HL-60/S4 treated with phorbol 12-myristate 13-acetate at 8.2 ng/mL for 4 days and 3 days (cell line): ENCODE results near the gene ENOSF1.

Experiments used
- in situ Hi-C: fragments of 300-500 bp; cut with MboI; formaldehyde crosslinking; loops from 2 replicates; pipeline ENCODE4 v1.15.0; 2022; ENCODE audit warnings: low sequenced_read_pairs

ENOSF1 gene

DNA sequence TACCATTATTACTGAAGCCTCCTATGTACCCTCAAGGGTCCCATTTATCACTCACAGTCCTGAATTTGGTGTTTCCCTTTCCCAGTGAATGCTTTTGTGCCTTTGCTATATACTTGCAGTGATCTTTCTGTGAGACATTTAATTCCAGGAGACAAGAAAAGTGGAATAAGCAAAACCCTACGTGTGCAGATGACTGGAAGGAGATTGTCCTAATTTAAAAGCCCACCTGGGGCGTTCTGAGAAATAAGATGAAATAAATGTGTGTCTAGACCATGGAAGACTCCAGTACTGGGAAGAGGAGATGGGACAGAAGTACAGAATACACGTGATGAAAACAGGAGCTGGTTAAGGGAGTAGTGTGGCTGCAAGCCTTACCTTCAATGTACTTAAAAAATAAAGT lies 35.7 kb downstream of the ENOSF1 start:
- in situ Hi-C loops = loop anchor here (25.0 kb wide), 1 partner anchor 89 kb away; the partner anchor contains the start of genes CETN1 and CLUL1

DNA sequence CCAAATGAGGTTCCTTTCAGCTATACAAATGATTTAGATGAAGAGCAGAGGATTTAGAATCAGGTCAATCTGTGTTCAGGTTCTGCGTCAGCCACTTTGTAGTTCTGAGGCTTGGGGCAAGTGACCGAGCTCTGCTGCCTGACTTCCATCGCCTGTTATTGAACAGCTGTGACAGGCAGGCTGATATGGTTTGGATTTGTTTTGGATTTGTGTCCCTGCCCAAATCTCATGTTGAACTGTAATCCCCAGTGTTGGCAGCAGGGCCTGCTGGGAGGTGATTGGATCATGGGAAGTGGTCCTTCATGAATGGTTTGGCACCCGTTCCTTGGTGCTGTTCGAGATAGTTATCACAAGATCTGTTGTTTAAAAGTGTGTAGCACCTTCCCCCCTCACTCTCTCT lies 36.4 kb downstream of the ENOSF1 start:
- in situ Hi-C loops = loop anchor here (25.0 kb wide), 1 partner anchor 89 kb away; the partner anchor contains the start of genes CETN1 and CLUL1

DNA sequence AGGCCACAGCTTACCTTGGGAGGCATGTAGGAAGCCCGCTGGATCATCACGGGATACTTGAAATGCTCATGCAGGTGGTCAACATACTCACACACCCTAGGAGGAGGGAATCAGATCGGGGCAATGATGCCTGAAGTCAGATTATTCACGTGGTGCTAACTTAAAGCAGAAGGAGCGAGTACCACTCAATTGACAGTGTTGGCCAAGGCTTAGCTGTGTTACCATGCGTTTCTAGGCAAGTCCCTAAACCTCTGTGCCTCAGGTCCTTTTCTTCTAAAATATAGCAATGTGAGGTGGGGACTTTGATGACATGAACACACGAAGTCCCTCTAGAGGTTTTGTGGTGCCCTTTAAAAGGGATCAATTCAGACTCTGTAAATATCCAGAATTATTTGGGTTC lies 37.1 kb downstream of the ENOSF1 start:
- in situ Hi-C loops = loop anchor here (25.0 kb wide), 1 partner anchor 88 kb away; the partner anchor contains the start of genes CETN1 and CLUL1

DNA sequence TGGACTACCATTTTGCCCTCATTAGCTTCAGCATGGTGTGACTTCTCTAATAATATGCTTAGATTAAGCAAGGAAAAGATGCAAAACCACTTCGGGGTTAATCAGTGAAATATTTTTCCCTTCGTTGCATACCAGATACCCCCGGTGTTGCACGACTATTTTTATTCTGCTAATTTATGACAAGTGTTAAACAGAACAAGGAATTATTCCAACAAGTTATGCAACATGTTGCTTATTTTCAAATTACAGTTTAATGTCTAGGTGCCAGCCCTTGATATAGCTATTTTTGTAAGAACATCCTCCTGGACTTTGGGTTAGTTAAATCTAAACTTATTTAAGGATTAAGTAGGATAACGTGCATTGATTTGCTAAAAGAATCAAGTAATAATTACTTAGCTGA lies 38.7 kb downstream of the ENOSF1 start:
- in situ Hi-C loops = no loop called here

DNA sequence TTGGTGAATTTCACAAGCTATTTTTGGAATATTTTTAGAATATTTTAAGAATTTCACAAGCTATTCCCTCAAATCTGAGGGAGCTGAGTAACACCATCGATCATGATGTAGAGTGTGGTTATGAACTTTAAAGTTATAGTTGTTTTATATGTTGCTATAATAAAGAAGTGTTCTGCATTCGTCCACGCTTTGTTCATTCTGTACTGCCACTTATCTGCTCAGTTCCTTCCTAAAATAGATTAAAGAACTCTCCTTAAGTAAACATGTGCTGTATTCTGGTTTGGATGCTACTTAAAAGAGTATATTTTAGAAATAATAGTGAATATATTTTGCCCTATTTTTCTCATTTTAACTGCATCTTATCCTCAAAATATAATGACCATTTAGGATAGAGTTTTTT lies 39.1 kb downstream of the ENOSF1 start:
- in situ Hi-C loops = no loop called here

DNA sequence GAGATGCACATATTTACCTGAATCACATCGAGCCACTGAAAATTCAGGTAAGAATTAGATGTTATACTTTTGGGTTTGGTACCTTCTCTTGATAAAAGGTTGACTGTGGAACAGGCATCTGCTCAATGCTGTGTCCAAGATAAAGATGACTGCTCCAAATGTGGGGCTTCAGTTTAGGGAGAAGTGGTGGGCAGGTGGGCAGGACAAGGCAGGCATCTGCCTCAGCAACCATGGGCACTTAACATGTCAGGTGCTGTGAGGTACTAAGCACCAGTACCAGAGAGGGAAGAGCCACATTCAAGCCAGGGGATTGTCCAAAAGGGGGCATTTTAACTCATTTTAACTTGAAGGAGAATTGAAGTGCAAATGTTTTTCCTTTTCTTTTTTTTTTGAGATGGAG lies 41.0 kb downstream of the ENOSF1 start:
- in situ Hi-C loops = no loop called here

DNA sequence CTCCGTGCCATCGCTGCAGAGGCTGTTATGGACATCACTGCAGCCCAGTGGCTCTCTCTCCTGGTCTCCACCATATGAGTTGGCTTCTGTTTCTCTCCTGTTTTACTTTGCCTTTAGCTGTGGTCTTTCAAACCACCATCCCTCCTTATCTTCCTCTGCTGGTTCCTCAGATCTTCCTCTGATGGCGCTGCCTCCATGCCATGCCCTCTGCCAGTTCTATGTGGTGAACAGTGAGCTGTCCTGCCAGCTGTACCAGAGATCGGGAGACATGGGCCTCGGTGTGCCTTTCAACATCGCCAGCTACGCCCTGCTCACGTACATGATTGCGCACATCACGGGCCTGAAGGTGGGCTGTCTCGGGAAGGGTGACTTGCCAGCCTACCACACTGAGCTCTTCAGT lies 41.9 kb downstream of the ENOSF1 start:
- in situ Hi-C loops = no loop called here

DNA sequence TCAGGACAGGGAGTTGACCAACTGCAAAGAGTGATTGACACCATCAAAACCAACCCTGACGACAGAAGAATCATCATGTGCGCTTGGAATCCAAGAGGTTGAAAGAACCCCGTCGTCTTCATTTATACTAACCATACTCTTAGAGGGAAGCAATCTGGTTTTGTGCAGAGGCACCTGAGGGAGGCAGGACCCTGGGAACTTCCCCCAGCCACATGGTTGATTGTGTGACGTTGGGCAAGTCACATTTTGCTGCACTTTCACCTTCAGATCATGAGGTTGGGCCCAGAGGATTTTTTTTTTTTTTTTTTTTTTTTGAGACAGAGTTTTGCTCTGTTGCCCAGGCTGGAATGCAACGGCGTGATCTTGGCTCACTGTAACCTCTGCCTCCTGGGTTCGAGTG lies 43.4 kb downstream of the ENOSF1 start:
- in situ Hi-C loops = no loop called here

DNA sequence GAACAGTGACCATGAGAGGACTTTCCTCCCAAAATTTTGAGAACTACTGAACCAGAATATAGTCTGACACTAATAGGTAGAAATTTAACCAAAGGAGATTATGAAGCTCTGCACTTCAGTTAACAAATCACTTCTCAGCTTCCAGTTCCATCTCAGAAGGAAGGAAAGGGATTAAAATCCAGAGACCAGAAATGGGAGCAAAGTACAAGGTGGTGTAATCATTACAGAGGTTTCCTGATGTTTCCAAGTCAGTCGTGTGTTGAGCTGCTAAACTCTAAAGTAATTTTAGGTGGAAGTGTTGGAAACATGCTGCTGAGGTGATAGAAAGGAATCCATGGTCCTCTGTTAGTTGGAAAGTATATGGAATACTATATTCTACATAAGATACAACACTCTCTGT lies 44.2 kb downstream of the ENOSF1 start:
- in situ Hi-C loops = no loop called here

DNA sequence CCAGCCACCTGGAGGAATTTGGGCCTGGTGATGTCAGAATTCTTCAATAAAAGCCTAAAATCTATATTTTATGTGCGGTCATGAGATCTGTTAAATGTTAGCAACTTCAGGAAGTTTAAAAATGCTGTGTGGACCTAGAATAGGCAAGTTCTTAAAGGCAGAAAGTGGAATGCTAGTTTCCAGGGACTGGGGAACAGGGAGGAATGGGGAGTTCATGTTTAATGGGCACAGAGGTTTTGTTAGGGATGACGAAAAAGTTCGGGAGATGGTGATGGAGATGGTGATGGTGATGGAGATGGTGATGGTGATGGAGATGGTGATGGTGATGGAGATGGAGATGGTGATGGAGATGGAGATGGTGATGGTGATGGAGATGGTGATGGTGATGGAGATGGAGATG lies 45.8 kb downstream of the ENOSF1 start:
- in situ Hi-C loops = no loop called here

DNA sequence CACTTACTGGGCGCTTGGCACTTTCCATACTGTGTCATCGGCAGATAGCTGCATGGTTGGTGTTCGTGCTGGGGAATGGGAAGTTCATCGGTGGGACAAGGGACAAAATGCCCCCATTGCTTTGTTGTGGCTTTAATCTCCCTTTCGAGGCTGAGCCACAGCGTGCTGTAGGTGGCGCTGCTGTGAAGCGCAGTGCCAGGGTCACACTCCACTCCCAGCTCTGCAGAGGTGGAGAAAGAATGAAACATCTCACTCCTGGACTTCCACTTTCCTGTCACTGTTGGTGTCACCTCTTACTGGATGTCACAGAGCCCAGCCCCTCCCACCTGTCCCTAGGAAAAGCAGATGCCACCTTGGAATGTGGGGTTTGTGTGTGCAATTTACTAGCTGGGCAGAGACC lies 46.3 kb downstream of the ENOSF1 start:
- in situ Hi-C loops = no loop called here

DNA sequence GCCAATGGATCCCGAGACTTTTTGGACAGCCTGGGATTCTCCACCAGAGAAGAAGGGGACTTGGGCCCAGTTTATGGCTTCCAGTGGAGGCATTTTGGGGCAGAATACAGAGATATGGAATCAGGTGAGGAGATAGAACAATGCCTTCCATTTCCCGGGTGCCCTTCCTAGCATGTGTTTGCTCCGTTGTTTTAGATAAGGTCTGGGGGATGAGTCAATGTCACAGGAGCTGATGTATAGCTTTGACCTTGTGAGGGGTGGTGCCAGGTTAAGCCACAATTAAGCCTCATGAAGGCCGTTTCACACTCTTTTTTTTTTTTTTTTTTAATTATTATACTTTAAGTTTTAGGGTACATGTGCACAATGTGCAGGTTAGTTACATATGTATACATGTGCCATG lies 50.2 kb downstream of the ENOSF1 start:
- in situ Hi-C loops = no loop called here

DNA sequence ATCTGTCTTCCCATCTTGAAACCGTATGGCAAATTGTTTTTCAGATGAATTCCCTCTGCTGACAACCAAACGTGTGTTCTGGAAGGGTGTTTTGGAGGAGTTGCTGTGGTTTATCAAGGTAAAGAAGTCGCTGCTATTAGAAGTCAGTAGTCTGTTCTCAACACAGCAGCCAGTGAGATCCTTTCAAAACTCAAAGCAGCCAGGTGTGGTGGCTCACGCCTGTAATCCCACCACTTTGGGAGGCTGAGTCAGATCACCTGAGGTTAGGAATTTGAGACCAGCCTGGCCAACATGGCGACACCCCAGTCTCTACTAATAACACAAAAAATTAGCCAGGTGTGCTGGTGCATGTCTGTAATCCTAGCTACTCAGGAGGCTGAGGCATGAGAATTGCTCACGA lies 52.8 kb downstream of the ENOSF1 start:
- in situ Hi-C loops = no loop called here

DNA sequence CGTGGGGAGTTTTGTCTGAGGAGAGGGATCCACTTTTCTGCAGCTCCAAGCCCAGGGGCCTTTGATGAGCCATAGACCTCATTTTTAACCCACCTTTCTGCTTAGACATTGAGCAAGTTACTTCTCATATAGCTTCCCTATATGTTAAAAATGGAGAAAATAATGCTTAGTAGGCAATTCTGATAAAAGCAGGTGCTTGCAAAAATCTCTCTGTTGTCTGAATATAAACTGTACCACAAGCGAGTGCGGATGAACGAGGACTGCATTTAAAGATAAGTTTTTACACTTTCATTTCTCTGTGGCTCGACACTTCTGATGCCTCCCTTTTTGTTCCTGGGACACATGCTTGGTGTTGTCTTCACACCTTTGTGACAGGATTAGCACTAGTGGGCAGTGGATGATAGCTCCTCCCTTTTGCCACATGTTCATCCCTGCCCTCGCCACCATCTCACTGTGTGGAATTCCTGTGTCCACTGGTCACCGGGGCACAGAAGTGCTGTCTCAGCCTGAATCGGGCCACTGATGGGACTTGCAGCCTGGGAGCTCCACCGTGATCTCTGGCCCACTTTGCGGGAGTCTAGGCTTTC lies 53.4 kb downstream of the ENOSF1 start:
- in situ Hi-C loops = no loop called here

DNA sequence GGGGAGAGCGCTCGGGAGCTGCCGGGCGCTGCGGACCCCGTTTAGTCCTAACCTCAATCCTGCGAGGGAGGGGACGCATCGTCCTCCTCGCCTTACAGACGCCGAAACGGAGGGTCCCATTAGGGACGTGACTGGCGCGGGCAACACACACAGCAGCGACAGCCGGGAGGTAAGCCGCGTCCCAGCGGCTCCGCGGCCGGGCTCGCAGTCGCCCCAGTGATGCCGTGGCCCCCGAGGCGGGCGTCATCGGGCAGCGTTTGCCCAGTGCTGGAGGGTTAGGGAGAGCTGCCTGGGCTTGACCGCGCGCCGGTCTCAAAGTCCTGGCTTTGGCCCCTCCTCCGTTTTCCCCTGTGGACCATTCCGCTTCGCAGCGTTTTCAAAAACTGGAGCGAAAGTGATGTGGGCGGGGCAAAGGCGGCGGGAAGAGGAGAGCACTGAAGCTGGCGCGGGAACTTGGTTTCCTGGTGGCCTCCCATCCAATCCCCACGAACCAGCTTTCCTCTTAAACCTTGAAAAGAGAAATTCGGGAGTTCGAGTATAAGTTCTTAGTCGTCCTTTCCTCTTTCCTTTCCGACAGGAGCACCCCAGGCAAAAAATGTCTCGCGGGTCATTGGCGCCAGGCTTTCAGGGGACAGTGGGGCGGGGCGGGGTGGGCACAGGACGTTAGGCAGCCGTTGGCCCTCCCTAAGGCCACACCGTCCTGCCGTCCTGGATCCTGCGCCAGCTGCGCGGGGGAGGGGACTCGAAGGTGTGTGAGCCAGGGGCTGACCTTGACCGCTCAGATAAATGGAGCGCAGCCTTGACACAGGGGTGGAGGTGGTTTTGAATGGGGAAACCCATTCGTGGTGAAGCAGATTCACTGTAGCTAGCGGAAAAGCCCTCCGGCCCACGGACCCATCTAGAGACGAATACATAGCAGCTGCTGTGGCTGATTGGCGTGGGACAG lies 54.2 kb downstream of the ENOSF1 start:
- in situ Hi-C loops = no loop called here

DNA sequence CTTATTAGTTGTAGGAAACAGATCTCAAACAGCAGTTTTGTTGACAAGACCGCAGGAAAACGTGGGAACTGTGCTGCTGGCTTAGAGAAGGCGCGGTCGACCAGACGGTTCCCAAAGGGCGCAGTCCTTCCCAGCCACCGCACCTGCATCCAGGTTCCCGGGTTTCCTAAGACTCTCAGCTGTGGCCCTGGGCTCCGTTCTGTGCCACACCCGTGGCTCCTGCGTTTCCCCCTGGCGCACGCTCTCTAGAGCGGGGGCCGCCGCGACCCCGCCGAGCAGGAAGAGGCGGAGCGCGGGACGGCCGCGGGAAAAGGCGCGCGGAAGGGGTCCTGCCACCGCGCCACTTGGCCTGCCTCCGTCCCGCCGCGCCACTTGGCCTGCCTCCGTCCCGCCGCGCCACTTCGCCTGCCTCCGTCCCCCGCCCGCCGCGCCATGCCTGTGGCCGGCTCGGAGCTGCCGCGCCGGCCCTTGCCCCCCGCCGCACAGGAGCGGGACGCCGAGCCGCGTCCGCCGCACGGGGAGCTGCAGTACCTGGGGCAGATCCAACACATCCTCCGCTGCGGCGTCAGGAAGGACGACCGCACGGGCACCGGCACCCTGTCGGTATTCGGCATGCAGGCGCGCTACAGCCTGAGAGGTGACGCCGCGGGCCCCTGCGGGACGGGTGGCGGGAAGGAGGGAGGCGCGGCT lies 55.0 kb downstream of the ENOSF1 start, which contains the start of gene TYMS:
Gene TYMS, plus strand, starts transcription at position 343 of the 690 bp plus-strand sequence. Its CDS starts 90 bp downstream, at position 433.
- in situ Hi-C loops = no loop called here

DNA sequence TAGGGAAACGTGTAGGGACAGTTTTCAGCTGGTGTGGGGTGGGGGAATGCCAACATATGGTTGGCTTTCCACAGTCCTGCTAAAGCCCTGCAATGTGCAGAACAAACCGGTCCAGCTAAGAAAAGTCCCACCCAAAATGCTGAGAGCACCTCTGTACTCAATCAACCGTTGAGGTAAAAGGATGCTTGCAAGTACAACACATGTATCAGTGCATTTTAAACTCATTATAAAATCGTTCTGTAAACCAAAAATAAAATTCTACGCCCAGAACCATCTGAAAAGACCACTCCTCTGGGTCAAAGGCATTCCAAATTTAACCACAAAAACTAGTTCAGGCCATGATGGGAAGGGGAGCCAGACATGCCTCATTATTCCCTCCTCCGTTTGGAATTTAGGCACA lies 57.0 kb downstream of the ENOSF1 start:
- in situ Hi-C loops = no loop called here

DNA sequence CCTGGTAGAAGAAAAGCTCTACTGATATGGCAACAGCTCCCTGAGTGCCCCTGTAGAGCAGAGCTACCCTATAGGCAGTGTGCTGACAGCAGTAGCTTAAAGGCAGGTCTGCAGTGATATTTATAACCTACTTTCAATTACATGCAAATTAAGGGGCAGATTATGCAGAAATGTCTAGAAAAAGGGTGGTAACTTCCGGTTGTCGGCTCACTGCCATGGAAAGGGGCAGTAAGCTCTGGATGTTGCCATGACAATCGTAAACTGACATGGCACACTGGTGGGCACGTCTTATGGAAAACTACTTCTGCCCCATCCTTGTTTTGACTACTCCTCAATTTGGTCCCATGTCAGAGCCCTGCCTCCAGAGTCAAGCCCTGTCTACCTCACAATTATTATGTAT lies 57.8 kb downstream of the ENOSF1 start:
- in situ Hi-C loops = no loop called here

DNA sequence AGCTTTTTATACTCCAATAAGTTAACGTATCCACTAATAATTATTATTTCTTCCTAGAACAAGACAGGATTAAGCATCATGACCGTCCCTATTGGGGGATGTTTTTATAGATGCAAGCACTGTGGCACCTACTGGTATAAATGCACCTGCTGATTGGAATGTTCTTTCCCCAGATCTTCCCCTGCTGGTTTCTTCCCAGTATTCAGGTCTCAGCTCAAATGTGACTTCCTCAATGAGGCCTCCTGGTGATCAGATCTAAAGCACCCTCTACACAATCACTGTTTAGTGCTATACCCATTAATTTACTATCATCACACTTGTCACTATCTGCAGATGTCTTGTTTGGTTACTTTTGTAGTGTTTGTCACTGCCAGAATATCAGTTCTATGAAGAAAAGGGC lies 58.9 kb downstream of the ENOSF1 start:
- in situ Hi-C loops = no loop called here

DNA sequence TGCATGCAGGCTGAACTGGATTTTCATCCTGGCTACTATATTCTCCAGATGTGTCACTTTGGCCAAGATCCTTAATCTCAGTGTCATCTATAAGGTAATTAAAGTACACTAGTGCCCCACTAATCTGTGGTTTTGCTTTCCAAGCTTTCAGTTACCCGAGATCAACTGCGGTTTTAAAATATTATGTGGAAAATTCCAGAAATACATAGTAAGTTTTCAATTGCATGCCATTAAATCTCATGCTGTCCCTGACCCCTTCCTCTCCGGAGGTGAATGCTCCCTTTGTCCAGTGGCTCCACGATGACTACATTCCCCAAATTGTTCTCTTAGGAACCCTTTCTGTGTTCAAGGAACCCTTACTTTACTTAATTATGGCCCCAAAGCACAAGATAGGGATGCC lies 60.3 kb downstream of the ENOSF1 start:
- in situ Hi-C loops = no loop called here

DNA sequence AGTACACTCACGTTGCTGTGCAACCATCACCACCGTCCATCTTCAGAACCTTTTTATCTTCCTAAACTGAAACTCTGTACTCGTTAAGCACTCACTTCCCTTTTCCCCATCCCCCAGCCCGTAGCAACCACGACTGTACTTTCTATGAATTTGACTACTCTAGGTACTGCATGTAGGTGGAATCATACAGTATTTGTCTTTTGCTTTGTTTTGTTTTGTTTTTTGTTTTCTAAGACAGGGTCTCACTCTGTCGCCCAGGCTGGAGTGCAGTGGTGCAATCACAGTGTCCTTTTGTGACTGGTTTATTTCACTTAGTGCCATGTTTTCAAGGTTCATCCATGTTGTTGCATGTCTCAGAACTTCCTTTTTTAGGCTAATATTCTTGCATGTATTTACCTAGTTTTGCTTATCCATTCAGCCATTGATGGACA lies 62.0 kb downstream of the ENOSF1 start:
- in situ Hi-C loops = no loop called here
